Astrocyte (in vitro differentiated cells and primary cell): ENCODE measurements around the gene F12. TPM values are rescaled to one million over a fixed set of nuclear protein-coding genes. Genes with fewer than 3 reads are reported as not detected.
"Not testable (repeated sequence)": the region's sequence is repeated elsewhere in the genome, so short reads cannot be mapped to it uniquely, and the experiment has no call there.

ENCODE experiments used
- DNase-seq: peaks from one replicate; pipeline ENCODE4 v3.0.0-alpha.2; 2010; ENCODE audit warnings: low read depth
- FAIRE-seq: peaks from 2 replicates; lab custom pipeline; 2011; peaks lifted over from hg19 to GRCh38; lab: Jason Lieb, UNC
- H2AFZ ChIP-seq: 2 replicates; pipeline ENCODE4 v1.6.0; 2012; ENCODE audit warnings: low read depth, low read length, inconsistent platforms
- H3K27ac ChIP-seq: 2 replicates; pipeline ENCODE4 v1.5.1; 2011; ENCODE audit warnings: low read depth, low read length, inconsistent platforms
- H3K27me3 ChIP-seq: 2 replicates; pipeline ENCODE4 v1.6.0; 2011; ENCODE audit warnings: low read length, inconsistent platforms; ENCODE audit not compliant: insufficient read depth
- H3K36me3 ChIP-seq: 2 replicates; pipeline ENCODE4 v1.5.1; 2011; ENCODE audit warnings: low read length, inconsistent platforms; ENCODE audit not compliant: insufficient read depth
- H3K4me1 ChIP-seq: 2 replicates; pipeline ENCODE4 v1.5.1; 2011; ENCODE audit warnings: low read length, inconsistent platforms; ENCODE audit not compliant: insufficient read depth
- H3K4me2 ChIP-seq: 2 replicates; pipeline ENCODE4 v1.6.0; 2012; ENCODE audit warnings: low read length, inconsistent platforms
- H3K4me3 ChIP-seq: 2 replicates; pipeline ENCODE4 v1.5.1; 2011; ENCODE audit warnings: low read depth, mild to moderate bottlenecking, low read length, inconsistent platforms; ENCODE audit not compliant: insufficient read depth
- H3K79me2 ChIP-seq: 2 replicates; pipeline ENCODE4 v1.6.0; 2012; ENCODE audit warnings: mild to moderate bottlenecking, low read length, inconsistent platforms; ENCODE audit not compliant: insufficient read depth
- H3K9ac ChIP-seq: 2 replicates; pipeline ENCODE4 v1.6.0; 2012; ENCODE audit warnings: mild to moderate bottlenecking, low read length, inconsistent platforms
- H3K9me3 ChIP-seq: 2 replicates; pipeline ENCODE4 v1.5.1; 2012; ENCODE audit warnings: low read depth, mild to moderate bottlenecking, low read length, inconsistent platforms; ENCODE audit not compliant: insufficient read depth
- H4K20me1 ChIP-seq: 2 replicates; pipeline ENCODE4 v1.6.0; 2012; ENCODE audit warnings: low read length, inconsistent platforms; ENCODE audit not compliant: insufficient read depth
- H3K27ac Mint-ChIP-seq: one replicate; pipeline ENCODE4 v1.8.0; 2021; ENCODE audit warnings: mild to moderate bottlenecking, mixed read lengths; ENCODE audit not compliant: unreplicated experiment
- H3K27me3 Mint-ChIP-seq: one replicate; pipeline ENCODE4 v1.8.0; 2021; ENCODE audit warnings: low read depth, mixed read lengths; ENCODE audit not compliant: unreplicated experiment
- H3K36me3 Mint-ChIP-seq: one replicate; pipeline ENCODE4 v1.8.0; 2021; ENCODE audit warnings: low read depth, mixed read lengths; ENCODE audit not compliant: unreplicated experiment
- H3K4me1 Mint-ChIP-seq: one replicate; pipeline ENCODE4 v1.8.0; 2021; ENCODE audit warnings: low read depth, mixed read lengths; ENCODE audit not compliant: unreplicated experiment
- H3K4me3 Mint-ChIP-seq: one replicate; pipeline ENCODE4 v1.8.0; 2021; ENCODE audit warnings: mild to moderate bottlenecking, moderate library complexity, mixed read lengths; ENCODE audit not compliant: unreplicated experiment
- H3K9me3 Mint-ChIP-seq: one replicate; pipeline ENCODE4 v1.8.0; 2021; ENCODE audit warnings: mild to moderate bottlenecking, mixed read lengths; ENCODE audit not compliant: unreplicated experiment
- EZH2 ChIP-seq: IDR thresholded peaks from 2 replicates; pipeline ENCODE4 v1.6.1; 2012; ENCODE audit warnings: mild to moderate bottlenecking, low read length, inconsistent platforms; ENCODE audit not compliant: insufficient read depth
- total RNA-seq: library from RNA; stranded (reverse); gene quantifications from 2 replicates; pipeline ENCODE4 v1.2.1, GENCODE V29; 2021
- TF ChIP-seq, protein P1 (sequence below): IDR thresholded peaks from 2 replicates; pipeline ENCODE4 v1.5.1; 2011; ENCODE audit warnings: low read depth, mild to moderate bottlenecking, inconsistent platforms, low read length, moderate library complexity; ENCODE audit not compliant: insufficient read depth

F12 gene
- total RNA-seq, 1 donor from 2014 or later: 3.0 TPM

DNA sequence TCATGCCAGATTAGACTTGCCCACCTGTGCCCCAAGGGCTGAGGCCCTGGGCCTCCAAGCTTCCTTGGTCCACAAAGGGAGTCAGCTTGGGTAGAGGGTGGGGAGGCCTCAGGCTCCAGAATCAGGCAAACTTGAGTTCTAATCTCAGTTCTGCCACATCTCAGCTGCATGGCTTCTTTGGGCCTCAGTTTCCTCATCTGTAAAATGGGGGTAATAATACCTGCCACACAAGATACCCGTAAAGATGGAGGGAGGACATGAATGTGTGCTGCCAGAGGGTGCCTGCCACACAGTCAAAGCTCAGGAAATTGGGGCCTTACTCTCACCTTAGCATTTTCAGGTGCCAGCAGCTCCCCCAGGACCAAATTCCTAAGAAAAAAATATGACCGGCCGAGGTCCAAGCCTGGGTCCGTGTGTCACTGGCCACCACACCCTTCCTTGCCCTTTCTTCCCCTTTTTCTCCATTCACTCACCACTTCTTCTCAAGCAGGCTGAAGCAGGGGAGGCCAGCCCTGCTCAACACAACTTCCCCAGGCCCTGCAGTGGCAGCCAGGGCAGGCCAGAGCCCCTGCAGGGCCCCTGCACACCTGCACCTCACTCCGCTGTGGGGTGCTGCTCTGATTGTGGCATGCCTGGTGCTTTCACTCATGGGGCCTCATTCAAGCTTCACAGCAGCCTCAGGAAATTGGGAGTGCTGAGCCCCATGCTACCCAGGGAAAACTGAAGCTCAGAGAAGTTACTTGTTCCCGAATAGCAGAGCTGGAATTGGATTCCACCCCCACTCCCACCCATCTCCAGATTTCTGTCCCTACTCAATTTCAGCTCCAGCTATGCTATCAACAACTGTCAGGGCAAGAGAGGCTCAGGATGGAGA is 47.7 kb downstream of the F12 start:
- no peak for DNase-seq
- no peak overlapping the region for H3K27ac ChIP-seq
- FAIRE-seq: no peak
- H3K4me1 ChIP-seq: peaks cover 19% of the 10 kb centered on the region
- Mint-ChIP-seq H3K9me3 (no peaks in the 10 kb centered on the region), H3K4me1 (peaks cover 12% of the 10 kb centered on the region), H3K36me3 (peaks cover 4% of the 10 kb centered on the region), H3K4me3 (no peak overlapping the region), H3K27ac (no peak overlapping the region), H3K27me3 (peaks cover 27% of the 10 kb centered on the region)
- H3K9ac ChIP-seq: no peak overlapping the region
- no peaks in the 10 kb centered on the region for H3K9me3 ChIP-seq
- TF ChIP-seq EZH2: no peak
- TF ChIP-seq, protein P1, sequence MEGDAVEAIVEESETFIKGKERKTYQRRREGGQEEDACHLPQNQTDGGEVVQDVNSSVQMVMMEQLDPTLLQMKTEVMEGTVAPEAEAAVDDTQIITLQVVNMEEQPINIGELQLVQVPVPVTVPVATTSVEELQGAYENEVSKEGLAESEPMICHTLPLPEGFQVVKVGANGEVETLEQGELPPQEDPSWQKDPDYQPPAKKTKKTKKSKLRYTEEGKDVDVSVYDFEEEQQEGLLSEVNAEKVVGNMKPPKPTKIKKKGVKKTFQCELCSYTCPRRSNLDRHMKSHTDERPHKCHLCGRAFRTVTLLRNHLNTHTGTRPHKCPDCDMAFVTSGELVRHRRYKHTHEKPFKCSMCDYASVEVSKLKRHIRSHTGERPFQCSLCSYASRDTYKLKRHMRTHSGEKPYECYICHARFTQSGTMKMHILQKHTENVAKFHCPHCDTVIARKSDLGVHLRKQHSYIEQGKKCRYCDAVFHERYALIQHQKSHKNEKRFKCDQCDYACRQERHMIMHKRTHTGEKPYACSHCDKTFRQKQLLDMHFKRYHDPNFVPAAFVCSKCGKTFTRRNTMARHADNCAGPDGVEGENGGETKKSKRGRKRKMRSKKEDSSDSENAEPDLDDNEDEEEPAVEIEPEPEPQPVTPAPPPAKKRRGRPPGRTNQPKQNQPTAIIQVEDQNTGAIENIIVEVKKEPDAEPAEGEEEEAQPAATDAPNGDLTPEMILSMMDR: no peak
- no peaks in the 10 kb centered on the region for H3K36me3 ChIP-seq
- no peak overlapping the region for H3K4me3 ChIP-seq
- no peak overlapping the region for H3K4me2 ChIP-seq
- no peaks in the 10 kb centered on the region for H4K20me1 ChIP-seq
- H2AFZ ChIP-seq: no peak overlapping the region
- H3K79me2 ChIP-seq: no peaks in the 10 kb centered on the region
- H3K27me3 ChIP-seq: no peaks in the 10 kb centered on the region

DNA sequence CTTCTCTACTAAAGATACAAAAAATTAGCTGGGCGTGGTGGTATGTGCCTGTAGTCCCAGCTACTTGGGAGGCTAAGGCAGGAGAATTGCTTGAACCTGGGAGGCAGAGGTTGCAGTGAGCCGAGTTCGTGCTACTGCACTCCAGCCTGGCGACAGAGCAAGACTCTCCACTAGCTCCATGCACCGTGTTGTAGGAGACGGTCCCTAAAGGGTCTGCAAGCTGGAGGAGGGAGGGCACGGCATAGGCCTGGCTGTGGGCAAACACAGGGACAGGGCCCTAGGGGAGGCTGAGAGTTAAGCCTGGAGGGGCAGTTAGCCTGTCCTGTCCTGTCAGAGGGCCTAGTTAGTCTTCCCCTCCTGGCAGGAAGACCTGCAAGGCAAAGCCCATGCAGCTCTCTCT is 48.6 kb downstream of the F12 start:
- not testable (repeated sequence) for H3K4me3 ChIP-seq, H3K27ac ChIP-seq, H3K4me2 ChIP-seq, H3K36me3 ChIP-seq, H3K4me1 Mint-ChIP-seq, H3K9me3 Mint-ChIP-seq, H3K79me2 ChIP-seq, H3K4me3 Mint-ChIP-seq, H4K20me1 ChIP-seq, H3K27ac Mint-ChIP-seq, H3K9me3 ChIP-seq, H3K27me3 ChIP-seq, FAIRE-seq, H2AFZ ChIP-seq, DNase-seq, H3K36me3 Mint-ChIP-seq, H3K9ac ChIP-seq
- peaks cover 16% of the 10 kb centered on the region for H3K4me1 ChIP-seq
- H3K27me3 Mint-ChIP-seq: peaks cover 27% of the 10 kb centered on the region

DNA sequence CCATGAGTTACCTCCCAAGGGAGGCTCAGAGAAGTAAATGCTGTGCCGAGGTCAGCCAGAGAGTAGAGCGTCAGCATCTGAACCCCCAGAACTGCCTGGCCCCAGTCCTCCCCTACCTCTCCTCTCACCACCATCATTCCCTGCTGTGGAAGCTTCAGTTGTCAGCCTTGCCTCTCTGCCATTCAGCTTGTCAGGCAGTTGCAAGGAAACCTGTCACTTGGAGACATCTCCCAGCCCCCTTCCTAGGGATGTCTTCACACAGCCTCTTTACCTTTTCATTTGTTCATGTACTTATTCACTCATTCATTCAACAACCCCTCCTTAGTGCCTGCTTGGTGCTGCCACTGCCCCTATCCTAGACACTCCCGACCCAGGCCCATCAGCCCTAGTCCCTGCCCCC is 49.5 kb downstream of the F12 start:
- H3K36me3 Mint-ChIP-seq: peaks cover 2% of the 10 kb centered on the region
- no peak overlapping the region for H3K27ac ChIP-seq
- H3K9me3 Mint-ChIP-seq: no peaks in the 10 kb centered on the region
- no peaks in the 10 kb centered on the region for H4K20me1 ChIP-seq
- H2AFZ ChIP-seq: no peak overlapping the region
- peak overlapping the region; percentile 47 for H3K4me3 Mint-ChIP-seq
- H3K4me1 ChIP-seq: peaks cover 16% of the 10 kb centered on the region
- H3K9me3 ChIP-seq: no peaks in the 10 kb centered on the region
- H3K79me2 ChIP-seq: no peaks in the 10 kb centered on the region
- FAIRE-seq (no peak), DNase-seq (no peak)
- H3K4me1 Mint-ChIP-seq: peaks cover 8% of the 10 kb centered on the region
- H3K36me3 ChIP-seq: no peaks in the 10 kb centered on the region
- TF ChIP-seq, protein P1: no peak
- no peak for TF ChIP-seq EZH2
- H3K27me3 ChIP-seq: no peaks in the 10 kb centered on the region
- peaks cover 27% of the 10 kb centered on the region for H3K27me3 Mint-ChIP-seq
- no peak overlapping the region for H3K4me3 ChIP-seq
- no peak overlapping the region for H3K4me2 ChIP-seq
- no peak overlapping the region for H3K9ac ChIP-seq
- no peak overlapping the region for H3K27ac Mint-ChIP-seq
